ENCODE measurements around the gene RAC3.

RAC3 gene

DNA sequence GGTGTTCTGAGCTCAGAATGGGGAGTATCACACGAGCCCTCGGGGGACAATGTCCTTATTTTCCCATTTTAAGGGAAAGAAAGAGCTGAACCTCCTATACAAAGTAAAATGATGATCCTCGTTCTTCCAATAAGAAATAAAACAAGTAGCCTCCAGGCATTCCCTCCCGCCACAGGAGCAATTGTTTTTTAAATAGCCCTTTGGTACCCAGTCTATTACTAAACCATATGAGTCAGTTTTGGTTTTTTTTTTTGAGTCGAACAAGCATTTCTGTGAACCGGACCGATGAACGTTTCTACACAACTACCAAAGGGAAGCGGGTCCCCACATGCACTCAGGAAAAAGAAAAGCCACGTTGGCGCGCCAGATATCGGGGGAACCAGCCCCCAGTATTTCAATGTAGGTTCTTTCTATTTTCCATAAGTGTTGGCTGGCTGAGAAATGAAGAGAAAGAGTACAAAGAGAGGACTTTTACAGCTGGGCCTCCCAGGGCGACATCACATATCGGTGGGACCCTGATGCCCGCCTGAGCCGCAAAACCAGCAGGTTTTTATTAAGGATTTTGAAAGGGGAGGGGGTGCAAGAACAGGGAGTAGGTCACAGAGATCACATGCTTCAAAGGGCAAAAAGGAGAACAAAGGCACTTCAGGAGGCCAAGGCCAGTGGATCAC, 9.8 kb downstream of the RAC3 start:
- no peaks in the 10 kb centered on the region for H3K9me3 ChIP-seq (replicated peaks; ENCODE audit: low read length)
- H3K4me3 ChIP-seq (ENCODE audit: low read length), result no peak overlapping the region
- no peaks in the 10 kb centered on the region for H3K27me3 ChIP-seq (ENCODE audit: control insufficient read depth, insufficient read depth, low read length)
- H3K9ac ChIP-seq (ENCODE audit: low read depth, low read length), result no peak overlapping the region
- H3K36me3 ChIP-seq (ENCODE audit: insufficient read depth, low read length), result no peaks in the 10 kb centered on the region
- no peak overlapping the region for H3K4me2 ChIP-seq (ENCODE audit: low read length)
- H3K4me1 ChIP-seq (ENCODE audit: control insufficient read depth, insufficient read depth, low read length), result peaks cover 12% of the 10 kb centered on the region

DNA sequence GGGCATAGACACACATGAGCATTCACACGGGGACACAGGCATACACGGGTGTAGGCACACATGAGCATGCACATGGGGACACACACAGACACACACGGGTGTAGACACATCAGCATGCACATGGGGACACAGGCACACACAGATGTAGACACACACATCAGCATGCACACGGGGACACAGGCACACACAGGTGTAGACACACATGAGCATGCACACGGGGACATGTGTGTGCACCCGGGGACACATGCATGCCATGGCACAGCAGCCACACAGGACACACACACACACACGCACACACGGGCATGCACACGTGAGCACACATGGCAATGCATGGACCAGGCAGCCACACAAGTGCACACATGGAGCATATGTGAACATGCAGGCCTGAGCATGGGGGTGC, 11.2 kb downstream of the RAC3 start:
- H3K4me1 ChIP-seq (ENCODE audit: control insufficient read depth, insufficient read depth, low read length), result peaks cover 5% of the 10 kb centered on the region
- no peak overlapping the region for H3K4me3 ChIP-seq (ENCODE audit: low read length)
- no peaks in the 10 kb centered on the region for H3K27me3 ChIP-seq (ENCODE audit: control insufficient read depth, insufficient read depth, low read length)
- H3K4me2 ChIP-seq (ENCODE audit: low read length), result no peak overlapping the region
- no peak overlapping the region for H3K9ac ChIP-seq (ENCODE audit: low read depth, low read length)
- peaks cover 9% of the 10 kb centered on the region for H3K36me3 ChIP-seq (ENCODE audit: insufficient read depth, low read length)
- no peaks in the 10 kb centered on the region for H3K9me3 ChIP-seq (replicated peaks; ENCODE audit: low read length)

DNA sequence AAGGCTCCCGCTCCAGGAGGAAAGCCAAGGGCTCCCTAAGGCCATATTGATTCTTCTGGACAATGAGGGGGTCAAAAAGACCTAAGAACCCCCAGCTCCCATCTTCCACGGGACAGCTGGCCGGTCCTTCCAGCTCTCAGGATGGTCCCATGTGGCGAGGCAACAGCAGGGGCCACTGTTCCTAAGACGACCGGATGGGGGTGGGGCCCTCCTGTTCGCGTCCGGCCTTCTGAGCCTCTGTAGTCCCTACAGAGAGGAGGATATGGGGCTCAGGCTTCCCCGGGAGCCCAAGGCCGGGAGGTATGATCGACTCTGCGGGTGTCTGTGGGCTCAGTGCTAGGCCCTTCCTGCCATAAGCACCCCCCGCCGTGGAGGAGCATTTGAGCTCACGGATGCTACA, 12.0 kb downstream of the RAC3 start:
- Histone ChIP-seq H3K4me3 (ENCODE audit: low read length) (no peak overlapping the region), H3K4me2 (ENCODE audit: low read length) (no peak overlapping the region), H3K27me3 (ENCODE audit: control insufficient read depth, insufficient read depth, low read length) (no peaks in the 10 kb centered on the region), H3K9me3 (replicated peaks; ENCODE audit: low read length) (no peaks in the 10 kb centered on the region), H3K4me1 (ENCODE audit: control insufficient read depth, insufficient read depth, low read length) (no peaks in the 10 kb centered on the region), H3K9ac (ENCODE audit: low read depth, low read length) (no peak overlapping the region), H3K36me3 (ENCODE audit: insufficient read depth, low read length) (peaks cover 18% of the 10 kb centered on the region)

DNA sequence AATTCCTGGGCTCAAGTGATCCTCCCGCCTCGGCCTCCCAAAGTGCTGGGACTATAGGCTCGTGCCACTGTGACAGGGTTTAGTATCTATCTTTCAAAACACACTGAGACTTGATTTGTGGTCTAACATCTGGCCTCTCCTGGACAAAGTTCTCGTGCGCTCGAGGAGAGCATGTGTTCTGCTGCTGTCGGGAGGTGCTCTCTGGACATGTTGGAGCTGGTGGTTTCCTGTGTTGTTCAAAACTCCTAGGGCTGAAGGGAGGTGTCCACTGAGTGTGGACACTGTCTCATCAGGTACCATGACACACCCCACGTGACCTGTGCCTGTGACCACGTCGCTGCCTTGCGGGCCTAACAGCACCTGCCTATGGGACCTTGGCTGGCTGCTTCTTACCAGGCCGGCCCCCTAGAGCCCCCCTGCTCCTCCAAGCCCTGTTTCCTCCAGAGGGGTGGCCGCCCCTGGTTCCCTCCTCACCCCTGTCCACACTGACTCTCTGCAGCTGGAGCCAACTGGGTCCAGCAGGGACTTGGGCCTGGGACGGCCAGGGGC, 14.5 kb downstream of the RAC3 start:
- Histone ChIP-seq H3K4me2 (ENCODE audit: low read length) (no peak overlapping the region), H3K4me1 (ENCODE audit: control insufficient read depth, insufficient read depth, low read length) (peaks cover 6% of the 10 kb centered on the region), H3K9ac (ENCODE audit: low read depth, low read length) (no peak overlapping the region), H3K4me3 (ENCODE audit: low read length) (no peak overlapping the region), H3K9me3 (replicated peaks; ENCODE audit: low read length) (no peaks in the 10 kb centered on the region), H3K36me3 (ENCODE audit: insufficient read depth, low read length) (peaks cover 36% of the 10 kb centered on the region), H3K27me3 (ENCODE audit: control insufficient read depth, insufficient read depth, low read length) (no peaks in the 10 kb centered on the region)

GRCh38 chr17:82046903-82047302, 15.4 kb downstream of the RAC3 start:
- Histone ChIP-seq H3K27me3 (ENCODE audit: control insufficient read depth, insufficient read depth, low read length) (no peaks in the 10 kb centered on the region), H3K9me3 (replicated peaks; ENCODE audit: low read length) (no peaks in the 10 kb centered on the region), H3K4me1 (ENCODE audit: control insufficient read depth, insufficient read depth, low read length) (peaks cover 6% of the 10 kb centered on the region), H3K4me3 (ENCODE audit: low read length) (no peak overlapping the region), H3K9ac (ENCODE audit: low read depth, low read length) (no peak overlapping the region), H3K4me2 (ENCODE audit: low read length) (no peak overlapping the region), H3K36me3 (ENCODE audit: insufficient read depth, low read length) (peaks cover 36% of the 10 kb centered on the region)

GRCh38 chr17:82047379-82047778, 15.9 kb downstream of the RAC3 start:
- Histone ChIP-seq H3K36me3 (ENCODE audit: insufficient read depth, low read length) (peaks cover 36% of the 10 kb centered on the region), H3K9me3 (replicated peaks; ENCODE audit: low read length) (no peaks in the 10 kb centered on the region), H3K4me2 (ENCODE audit: low read length) (no peak overlapping the region), H3K4me3 (ENCODE audit: low read length) (no peak overlapping the region), H3K9ac (ENCODE audit: low read depth, low read length) (no peak overlapping the region), H3K27me3 (ENCODE audit: control insufficient read depth, insufficient read depth, low read length) (no peaks in the 10 kb centered on the region), H3K4me1 (ENCODE audit: control insufficient read depth, insufficient read depth, low read length) (peaks cover 6% of the 10 kb centered on the region)

DNA sequence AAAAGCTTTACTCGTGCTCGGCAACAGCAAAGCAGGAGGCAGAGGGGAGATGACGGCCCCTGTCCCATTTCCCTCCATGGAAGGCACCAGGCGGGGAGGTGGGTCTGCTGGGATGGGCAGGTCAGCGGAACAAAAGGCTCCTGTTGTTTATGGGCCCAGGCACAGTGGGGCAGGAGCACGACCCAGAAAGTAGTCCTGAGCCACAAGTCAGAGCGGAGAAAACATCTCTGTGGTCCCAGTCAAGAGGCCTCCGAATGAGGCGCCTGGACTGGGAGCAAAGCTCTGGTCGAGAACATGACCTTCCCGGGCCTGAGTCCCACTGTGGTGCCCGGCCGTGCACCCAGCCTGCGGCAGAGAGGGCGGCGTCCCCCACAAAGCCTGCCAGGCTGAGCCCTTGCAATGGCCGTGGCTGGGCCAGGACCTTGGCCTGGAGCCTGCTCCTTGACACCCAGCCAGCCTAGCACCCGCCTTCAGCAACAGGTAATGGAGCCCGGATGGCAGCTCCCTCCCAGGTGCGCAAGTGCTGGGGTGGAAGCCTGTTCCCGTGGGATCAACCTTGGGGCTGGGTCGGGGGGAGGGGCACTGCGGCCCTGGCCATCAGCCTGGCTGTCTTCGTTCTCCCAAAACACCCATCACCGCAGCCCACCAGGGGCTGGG, 16.6 kb downstream of the RAC3 start:
- Histone ChIP-seq H3K4me1 (ENCODE audit: control insufficient read depth, insufficient read depth, low read length) (peaks cover 12% of the 10 kb centered on the region), H3K4me2 (ENCODE audit: low read length) (no peak overlapping the region), H3K9me3 (replicated peaks; ENCODE audit: low read length) (no peaks in the 10 kb centered on the region), H3K9ac (ENCODE audit: low read depth, low read length) (no peak overlapping the region), H3K27me3 (ENCODE audit: control insufficient read depth, insufficient read depth, low read length) (no peaks in the 10 kb centered on the region), H3K36me3 (ENCODE audit: insufficient read depth, low read length) (peaks cover 36% of the 10 kb centered on the region), H3K4me3 (ENCODE audit: low read length) (no peak overlapping the region)

GRCh38 chr17:82048571-82048971, 17.1 kb downstream of the RAC3 start:
- Histone ChIP-seq H3K4me3 (ENCODE audit: low read length) (no peak overlapping the region), H3K36me3 (ENCODE audit: insufficient read depth, low read length) (peaks cover 36% of the 10 kb centered on the region), H3K27me3 (ENCODE audit: control insufficient read depth, insufficient read depth, low read length) (no peaks in the 10 kb centered on the region), H3K9ac (ENCODE audit: low read depth, low read length) (no peak overlapping the region), H3K9me3 (replicated peaks; ENCODE audit: low read length) (no peaks in the 10 kb centered on the region), H3K4me2 (ENCODE audit: low read length) (no peak overlapping the region), H3K4me1 (ENCODE audit: control insufficient read depth, insufficient read depth, low read length) (peaks cover 17% of the 10 kb centered on the region)

- no peak overlapping the region for H3K4me3 ChIP-seq (ENCODE audit: low read length)
Observed at GRCh38 chr17:82049106-82049505, 17.6 kb downstream of the RAC3 start.

DNA sequence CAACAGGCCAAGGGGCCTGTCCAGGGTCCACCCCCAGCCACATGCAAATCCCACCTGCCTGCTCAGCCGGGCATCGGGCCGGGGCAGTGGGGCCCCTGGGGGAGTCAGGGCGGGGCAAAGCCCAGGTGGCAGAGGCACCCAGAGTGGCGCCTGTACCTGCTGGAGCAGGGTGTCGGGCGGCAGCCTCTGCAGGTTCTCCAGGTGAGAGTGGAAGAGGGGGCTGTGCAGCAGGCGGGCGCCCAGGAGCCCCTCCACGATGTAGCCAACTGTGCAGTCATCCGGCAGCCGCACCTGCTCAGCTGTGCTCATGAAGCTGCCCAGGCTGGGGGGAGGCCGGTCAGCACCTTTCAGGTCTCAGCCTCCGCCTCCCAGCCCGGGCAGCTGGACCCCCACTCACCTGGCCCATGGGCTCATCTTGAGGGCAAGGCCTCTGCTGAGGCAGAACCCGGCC, 18.1 kb downstream of the RAC3 start:
- Histone ChIP-seq H3K9ac (ENCODE audit: low read depth, low read length) (no peak overlapping the region), H3K4me1 (ENCODE audit: control insufficient read depth, insufficient read depth, low read length) (peaks cover 19% of the 10 kb centered on the region), H3K4me3 (ENCODE audit: low read length) (no peak overlapping the region), H3K4me2 (ENCODE audit: low read length) (no peak overlapping the region), H3K36me3 (ENCODE audit: insufficient read depth, low read length) (peaks cover 44% of the 10 kb centered on the region), H3K27me3 (ENCODE audit: control insufficient read depth, insufficient read depth, low read length) (no peaks in the 10 kb centered on the region), H3K9me3 (replicated peaks; ENCODE audit: low read length) (no peaks in the 10 kb centered on the region)

More at GRCh38 chr17:82049106-82049505, 17.6 kb downstream of the RAC3 start:
- peaks cover 40% of the 10 kb centered on the region for H3K36me3 ChIP-seq (ENCODE audit: insufficient read depth, low read length)
- H3K9me3 ChIP-seq (replicated peaks; ENCODE audit: low read length), result no peaks in the 10 kb centered on the region
- no peak overlapping the region for H3K4me2 ChIP-seq (ENCODE audit: low read length)
- H3K9ac ChIP-seq (ENCODE audit: low read depth, low read length), result no peak overlapping the region
- H3K4me1 ChIP-seq (ENCODE audit: control insufficient read depth, insufficient read depth, low read length), result peaks cover 19% of the 10 kb centered on the region
- no peaks in the 10 kb centered on the region for H3K27me3 ChIP-seq (ENCODE audit: control insufficient read depth, insufficient read depth, low read length)

DNA sequence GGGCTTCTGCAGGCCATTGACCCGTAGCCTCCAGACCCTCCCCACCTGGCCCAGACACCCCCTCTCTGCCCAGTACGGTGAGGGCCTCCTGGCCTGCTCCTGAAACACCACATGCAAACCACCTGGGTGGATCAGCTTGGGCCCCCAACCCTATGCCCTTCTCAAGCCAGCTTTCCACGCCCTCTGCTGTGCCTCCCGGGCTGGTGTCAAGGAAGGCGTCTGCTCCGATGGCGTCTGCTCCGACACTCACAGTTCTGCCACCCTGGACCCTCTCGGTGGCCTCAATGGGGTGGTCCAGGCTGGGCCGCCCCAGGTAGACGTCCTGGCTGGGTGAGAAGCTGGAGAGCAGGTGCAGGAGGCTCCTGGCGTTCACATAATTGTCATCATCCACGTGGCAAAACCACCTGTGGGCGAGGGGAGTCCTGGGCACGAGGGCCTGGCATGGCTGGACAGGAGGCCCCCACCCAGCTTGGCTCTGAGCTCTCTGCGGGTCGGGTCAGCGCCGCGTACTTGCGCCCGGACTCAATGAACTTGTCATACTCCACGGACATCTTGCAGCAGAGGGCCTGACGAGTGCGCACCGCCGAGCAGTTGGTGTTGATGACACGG, 18.8 kb downstream of the RAC3 start:
- peak overlapping the region; percentile 84 for H3K9ac ChIP-seq (ENCODE audit: low read depth, low read length)
- H3K9me3 ChIP-seq (replicated peaks; ENCODE audit: low read length), result no peaks in the 10 kb centered on the region
- peaks cover 19% of the 10 kb centered on the region for H3K4me1 ChIP-seq (ENCODE audit: control insufficient read depth, insufficient read depth, low read length)
- peaks cover 51% of the 10 kb centered on the region for H3K36me3 ChIP-seq (ENCODE audit: insufficient read depth, low read length)
- H3K4me3 ChIP-seq (ENCODE audit: low read length), result peak overlapping the region; percentile 77
- H3K27me3 ChIP-seq (ENCODE audit: control insufficient read depth, insufficient read depth, low read length), result no peaks in the 10 kb centered on the region
- H3K4me2 ChIP-seq (ENCODE audit: low read length), result peak overlapping the region; percentile 89

Measured in skeletal muscle satellite cell (primary cell).